Lower leg skin (tissue), 4 donors: Measurements from ENCODE around the gene GSX1. TPM values are rescaled to one million over a fixed set of nuclear protein-coding genes. Genes with fewer than 3 reads are reported as not detected.

Experiments used
- DNase-seq, 2 donors: peaks; one replicate each; pipeline ENCODE4 v3.0.0-alpha.2; 2019; ENCODE audit warnings: low spot score in 2 of 2
- H3K4me3 ChIP-seq: fragments of 200-600 bp; sonication (generic); 2 replicates; pipeline ENCODE4 v1.5.1; 2017; ENCODE audit warnings: mild to moderate bottlenecking, low read depth; ENCODE audit not compliant: poor library complexity, severe bottlenecking
- CTCF ChIP-seq, 3 donors: fragments of 450-650 bp; IDR thresholded peaks; one replicate each; pipeline ENCODE4 v1.5.1; 2016; ENCODE audit warnings: antibody characterized with exemption in 3 of 3, mild to moderate bottlenecking in 3 of 3, moderate library complexity in 2 of 3
- POLR2A ChIP-seq, 2 donors: fragments of 450-650 bp; IDR thresholded peaks; one replicate each; pipeline ENCODE4 v1.6.1; 2016 to 2017; ENCODE audit warnings: antibody characterized with exemption in 2 of 2, mild to moderate bottlenecking in 1 of 2, moderate library complexity in 1 of 2
- WGBS, 2 donors: methylation state at CpG; one replicate each; pipeline ENCODE4 v1.1.5; 2018; 5-methylcytosine and 5-hydroxymethylcytosine counted together
- intact Hi-C: fragments of 100-400 bp; cut with DNase I; formaldehyde crosslinking; loops from one replicate; pipeline ENCODE4 v1.15.0; 2023; ENCODE audit warnings: low total_unique reads
- total RNA-seq, 4 donors: library from RNA; depleted of rRNA; stranded (reverse); fragments of >200 nt; gene quantifications; one replicate each; pipeline ENCODE4 v1.1.0, GENCODE V29; 2016

The GSX1 gene
- total RNA-seq, 4 donors from 2014 or later: not detected

GRCh38 chr13:27770809-27771208 lies 21.5 kb upstream of the GSX1 start:
- no peak overlapping the region for H3K4me3 ChIP-seq
- peak in 1 of 2 donors; percentile 43 for DNase-seq
- TF ChIP-seq CTCF (IDR thresholded peaks at IDR 0.05) (no peak), POLR2A (IDR thresholded peaks at IDR 0.05) (no peak)
- WGBS, 2 donors: 10 to 14% methylated on average over 3 of the region's 3 CpGs
- intact Hi-C loops: no loop called here

GRCh38 chr13:27772651-27773425 lies 19.4 kb upstream of the GSX1 start:
- TF ChIP-seq POLR2A (IDR thresholded peaks at IDR 0.05): no peak
- no peak for TF ChIP-seq CTCF (IDR thresholded peaks at IDR 0.05)
- 73 to 74% methylated on average over 14 of the region's 14 CpGs for WGBS, 2 donors
- no peak overlapping the region for H3K4me3 ChIP-seq
- intact Hi-C loops: no loop called here
- peak in 1 of 2 donors; percentile 64 for DNase-seq

GRCh38 chr13:27774169-27774568 lies 18.1 kb upstream of the GSX1 start:
- intact Hi-C loops: no loop called here

GRCh38 chr13:27774651-27775050 lies 17.6 kb upstream of the GSX1 start:
- TF ChIP-seq POLR2A (IDR thresholded peaks at IDR 0.05): no peak
- TF ChIP-seq CTCF (IDR thresholded peaks at IDR 0.05): no peak
- DNase-seq: peak in 1 of 2 donors; percentile 40
- intact Hi-C loops: no loop called here
- 92 to 93% methylated on average over 2 of the region's 2 CpGs for WGBS, 2 donors
- H3K4me3 ChIP-seq: no peak overlapping the region

More at GRCh38 chr13:27774169-27774568, 18.1 kb upstream of the GSX1 start:
- H3K4me3 ChIP-seq: no peak overlapping the region
- WGBS, 2 donors: 82 to 89% methylated on average over 8 of the region's 8 CpGs
- peak in 1 of 2 donors; percentile 79 for DNase-seq
- no peak for TF ChIP-seq CTCF (IDR thresholded peaks at IDR 0.05)
- no peak for TF ChIP-seq POLR2A (IDR thresholded peaks at IDR 0.05)

- TF ChIP-seq POLR2A (IDR thresholded peaks at IDR 0.05): no peak
- intact Hi-C loops: no loop called here
- no peak overlapping the region for H3K4me3 ChIP-seq
- 19 to 23% methylated on average over 13 of the region's 13 CpGs for WGBS, 2 donors
- DNase-seq: peak in 1 of 2 donors; percentile 50
These were observed 16.3 kb upstream of the GSX1 start for GRCh38 chr13:27775943-27776342.

- H3K4me3 ChIP-seq: no peak overlapping the region
- intact Hi-C loops: no loop called here
- TF ChIP-seq POLR2A (IDR thresholded peaks at IDR 0.05) (no peak), CTCF (IDR thresholded peaks at IDR 0.05) (no peak)
- WGBS, 2 donors: 75 to 81% methylated on average over 5 of the region's 5 CpGs
- peak in 1 of 2 donors; percentile 31 for DNase-seq
These were observed 10.1 kb upstream of the GSX1 start for GRCh38 chr13:27782151-27782550.
